ENCODE measurements around the gene MLC1.
"Not testable (repeated sequence)": the region's sequence is repeated elsewhere in the genome, so short reads cannot be mapped to it uniquely, and the experiment has no call there.

The MLC1 gene

GRCh38 chr22:50102946-50103345 lies 17.7 kb upstream of the MLC1 start:
- no peak for DNase-seq (ENCODE audit: low spot score)

GRCh38 chr22:50101870-50102565 lies 16.8 kb upstream of the MLC1 start:
- no peak for DNase-seq (ENCODE audit: low spot score)

- no peak for DNase-seq (ENCODE audit: low spot score)
These were observed 12.8 kb upstream of the MLC1 start for GRCh38 chr22:50098052-50098451.

- DNase-seq (ENCODE audit: low spot score) = no peak
These were observed 7.1 kb upstream of the MLC1 start for GRCh38 chr22:50092342-50092741.

GRCh38 chr22:50091092-50091768 lies 6.0 kb upstream of the MLC1 start:
- DNase-seq (ENCODE audit: low spot score) = no peak

- no peak for DNase-seq (ENCODE audit: low spot score)
These were observed 5.1 kb upstream of the MLC1 start for GRCh38 chr22:50090412-50090714.

GRCh38 chr22:50089682-50090411 lies 4.6 kb upstream of the MLC1 start, which contains the start of gene MOV10L1:
TSS of gene MOV10L1 (plus strand) at chr22:50090006. CDS start at chr22:50090089, 83 bp downstream.
- DNase-seq (ENCODE audit: low spot score) = no peak

- no peak for DNase-seq (ENCODE audit: low spot score)
These were observed 4.0 kb upstream of the MLC1 start for GRCh38 chr22:50089231-50089630.

GRCh38 chr22:50088096-50088495 lies 2.9 kb upstream of the MLC1 start:
- no peak for DNase-seq (ENCODE audit: low spot score)

GRCh38 chr22:50087646-50088045 lies 2.4 kb upstream of the MLC1 start:
- DNase-seq (ENCODE audit: low spot score) = no peak

GRCh38 chr22:50086975-50087374 lies 1.7 kb upstream of the MLC1 start:
- not testable (repeated sequence) for DNase-seq (ENCODE audit: low spot score)

- DNase-seq (ENCODE audit: low spot score) = no peak
These were observed 1.3 kb upstream of the MLC1 start for GRCh38 chr22:50086526-50086925.

GRCh38 chr22:50084614-50085021 lies 608 bp downstream of the MLC1 start:
- DNase-seq (ENCODE audit: low spot score) = no peak

GRCh38 chr22:50084080-50084477 lies 1.1 kb downstream of the MLC1 start:
- no peak for DNase-seq (ENCODE audit: low spot score)

GRCh38 chr22:50083462-50084079 lies 1.7 kb downstream of the MLC1 start:
- DNase-seq (ENCODE audit: low spot score) = no peak

- no peak for DNase-seq (ENCODE audit: low spot score)
These were observed 2.2 kb downstream of the MLC1 start for GRCh38 chr22:50082961-50083461.

GRCh38 chr22:50082197-50082715 lies 3.0 kb downstream of the MLC1 start:
- no peak for DNase-seq (ENCODE audit: low spot score)

GRCh38 chr22:50081426-50082196 lies 3.6 kb downstream of the MLC1 start:
- no peak for DNase-seq (ENCODE audit: low spot score)

GRCh38 chr22:50080077-50080465 lies 5.2 kb downstream of the MLC1 start:
- no peak for DNase-seq (ENCODE audit: low spot score)

GRCh38 chr22:50078761-50079160 lies 6.5 kb downstream of the MLC1 start:
- DNase-seq (ENCODE audit: low spot score) = no peak

GRCh38 chr22:50078246-50078645 lies 7.0 kb downstream of the MLC1 start:
- DNase-seq (ENCODE audit: low spot score) = no peak

Measured in left forelimb (tissue), 1 donor.